ENCODE data around the gene SEC23IP.

The SEC23IP gene

GRCh38 chr10:119896937-119897770 lies 4.6 kb downstream of the SEC23IP start:
- no peak for TF ChIP-seq CTCF (IDR thresholded peaks at IDR 0.05)

GRCh38 chr10:119898577-119898976 lies 6.0 kb downstream of the SEC23IP start:
- TF ChIP-seq CTCF (IDR thresholded peaks at IDR 0.05) = no peak

- no peak for TF ChIP-seq CTCF (IDR thresholded peaks at IDR 0.05)
Observed at GRCh38 chr10:119903946-119904666, 11.6 kb downstream of the SEC23IP start.

- no peak for TF ChIP-seq CTCF (IDR thresholded peaks at IDR 0.05)
Observed at GRCh38 chr10:119908166-119908565, 15.6 kb downstream of the SEC23IP start.

GRCh38 chr10:119910689-119911088 lies 18.2 kb downstream of the SEC23IP start:
- no peak for TF ChIP-seq CTCF (IDR thresholded peaks at IDR 0.05)

- peak; percentile 24; the same call in 1 of the 2 replicates for TF ChIP-seq CTCF (IDR thresholded peaks at IDR 0.05)
Observed at GRCh38 chr10:119917777-119918176, 25.2 kb downstream of the SEC23IP start.

GRCh38 chr10:119919271-119919670 lies 26.7 kb downstream of the SEC23IP start:
- no peak for TF ChIP-seq CTCF (IDR thresholded peaks at IDR 0.05)

Measured in LNCAP (cell line).